ENCODE results near the gene HPS4. TPM values are rescaled to one million over a fixed set of nuclear protein-coding genes. Genes with fewer than 3 reads are reported as not detected.
A peak's percentile ranks its signal among the peaks of the same experiment; 100 is the strongest.

HPS4 gene
- total RNA-seq, 4 donors from 2014 or later: 22.8 to 74.3 (median 47.0) TPM

DNA sequence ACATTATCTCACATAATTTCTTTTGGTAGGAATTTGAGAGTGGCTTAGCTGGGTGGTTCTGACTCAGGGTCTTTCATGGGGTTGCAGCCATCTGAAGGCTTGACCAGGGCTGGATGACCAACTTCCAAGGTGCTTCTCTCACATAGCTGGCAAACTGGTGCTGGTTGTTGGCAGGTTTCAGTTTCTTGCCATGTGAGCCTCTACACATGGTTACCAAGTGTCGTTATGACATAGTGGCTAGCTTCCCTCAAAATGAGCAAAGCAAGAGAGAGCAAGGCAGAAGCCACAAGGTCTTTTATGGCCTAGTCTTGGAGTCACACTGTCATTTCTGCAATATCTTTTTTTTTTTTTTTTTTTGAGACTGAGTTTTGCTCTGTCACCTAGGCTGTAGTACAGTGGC lies 32.9 kb upstream of the HPS4 start:
- peaks cover 0 to 11% (median 0%) of the 10 kb centered on the region in 4 donors for H3K4me1 ChIP-seq
- no peak overlapping the region for H3K4me3 ChIP-seq
- H3K27ac ChIP-seq: no peak overlapping the region
- TF ChIP-seq, protein P1, sequence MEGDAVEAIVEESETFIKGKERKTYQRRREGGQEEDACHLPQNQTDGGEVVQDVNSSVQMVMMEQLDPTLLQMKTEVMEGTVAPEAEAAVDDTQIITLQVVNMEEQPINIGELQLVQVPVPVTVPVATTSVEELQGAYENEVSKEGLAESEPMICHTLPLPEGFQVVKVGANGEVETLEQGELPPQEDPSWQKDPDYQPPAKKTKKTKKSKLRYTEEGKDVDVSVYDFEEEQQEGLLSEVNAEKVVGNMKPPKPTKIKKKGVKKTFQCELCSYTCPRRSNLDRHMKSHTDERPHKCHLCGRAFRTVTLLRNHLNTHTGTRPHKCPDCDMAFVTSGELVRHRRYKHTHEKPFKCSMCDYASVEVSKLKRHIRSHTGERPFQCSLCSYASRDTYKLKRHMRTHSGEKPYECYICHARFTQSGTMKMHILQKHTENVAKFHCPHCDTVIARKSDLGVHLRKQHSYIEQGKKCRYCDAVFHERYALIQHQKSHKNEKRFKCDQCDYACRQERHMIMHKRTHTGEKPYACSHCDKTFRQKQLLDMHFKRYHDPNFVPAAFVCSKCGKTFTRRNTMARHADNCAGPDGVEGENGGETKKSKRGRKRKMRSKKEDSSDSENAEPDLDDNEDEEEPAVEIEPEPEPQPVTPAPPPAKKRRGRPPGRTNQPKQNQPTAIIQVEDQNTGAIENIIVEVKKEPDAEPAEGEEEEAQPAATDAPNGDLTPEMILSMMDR (IDR thresholded peaks at IDR 0.05): no peak
- no peak for TF ChIP-seq POLR2A (IDR thresholded peaks at IDR 0.05)
- DNase-seq: no peak
- H3K9me3 ChIP-seq: no peaks in the 10 kb centered on the region
- H3K27me3 ChIP-seq: no peaks in the 10 kb centered on the region
- no peaks in the 10 kb centered on the region for H3K36me3 ChIP-seq

DNA sequence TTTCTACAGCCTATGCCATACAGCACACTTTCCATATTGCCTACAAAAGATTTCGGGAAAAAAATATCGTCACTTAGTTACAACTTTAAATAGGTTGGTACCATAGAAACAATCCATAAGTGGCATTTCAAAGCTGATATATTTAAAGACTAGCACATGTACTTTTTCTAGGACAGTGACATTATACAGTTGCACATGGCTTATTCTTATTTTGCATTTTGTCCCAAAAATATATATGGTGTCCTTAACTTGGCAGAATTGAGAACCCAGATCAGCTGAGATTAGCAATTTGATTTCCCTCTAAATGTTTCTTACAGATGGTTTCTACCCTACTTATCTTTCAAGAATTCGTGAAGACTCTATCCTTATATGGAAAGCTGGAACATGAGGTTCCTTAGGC lies 32.3 kb upstream of the HPS4 start:
- no peak overlapping the region for H3K27ac ChIP-seq
- no peak overlapping the region for H3K4me3 ChIP-seq
- DNase-seq: no peak
- no peak for TF ChIP-seq POLR2A (IDR thresholded peaks at IDR 0.05)
- TF ChIP-seq, protein P1 (IDR thresholded peaks at IDR 0.05): no peak
- H3K36me3 ChIP-seq: no peaks in the 10 kb centered on the region
- H3K9me3 ChIP-seq: no peaks in the 10 kb centered on the region
- H3K27me3 ChIP-seq: no peaks in the 10 kb centered on the region
- peaks cover 0 to 14% (median 0%) of the 10 kb centered on the region in 4 donors for H3K4me1 ChIP-seq

DNA sequence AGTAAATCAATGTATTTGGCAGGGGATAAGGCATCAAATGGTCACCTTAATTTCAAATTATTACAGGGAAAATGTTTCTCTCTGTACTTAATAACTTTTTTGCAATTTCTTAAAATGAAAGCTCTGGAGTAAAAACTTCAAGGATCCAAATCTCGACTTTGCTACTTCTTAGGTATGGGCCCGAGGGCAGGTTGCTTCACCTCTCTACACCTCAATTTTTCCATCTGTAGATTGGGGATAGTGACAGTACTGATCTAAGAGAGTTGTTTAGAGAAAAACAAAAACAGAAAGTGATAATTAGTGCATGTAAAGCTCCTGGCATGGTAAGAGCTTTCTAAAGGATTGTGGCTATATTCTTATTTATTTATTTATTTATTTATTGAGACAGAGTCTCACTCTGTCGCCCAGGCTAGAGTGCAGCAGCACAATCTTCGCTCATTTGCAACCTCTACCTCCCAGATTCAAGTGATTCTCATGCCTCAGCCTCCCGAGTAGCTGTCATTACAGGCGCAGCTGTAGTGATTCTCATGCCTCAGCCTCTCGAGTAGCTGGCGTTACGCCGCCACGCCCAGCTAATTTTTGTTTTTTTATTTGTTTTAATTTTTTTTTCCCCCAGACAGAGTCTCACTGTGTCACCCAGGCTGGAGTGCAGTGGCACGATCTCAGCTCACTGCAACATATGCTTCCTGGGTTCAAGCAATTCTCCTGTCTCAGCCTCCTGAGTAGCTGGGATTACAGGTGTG lies 31.0 kb upstream of the HPS4 start:
- no peaks in the 10 kb centered on the region for H3K9me3 ChIP-seq
- H3K4me3 ChIP-seq: no peak overlapping the region
- peaks cover 0 to 7% (median 0%) of the 10 kb centered on the region in 3 donors for H3K36me3 ChIP-seq
- H3K4me1 ChIP-seq: peaks cover 0 to 14% (median 2%) of the 10 kb centered on the region in 4 donors
- no peak for DNase-seq
- TF ChIP-seq, protein P1 (IDR thresholded peaks at IDR 0.05): no peak
- no peak for TF ChIP-seq POLR2A (IDR thresholded peaks at IDR 0.05)
- H3K27me3 ChIP-seq: no peaks in the 10 kb centered on the region
- H3K27ac ChIP-seq: no peak overlapping the region

DNA sequence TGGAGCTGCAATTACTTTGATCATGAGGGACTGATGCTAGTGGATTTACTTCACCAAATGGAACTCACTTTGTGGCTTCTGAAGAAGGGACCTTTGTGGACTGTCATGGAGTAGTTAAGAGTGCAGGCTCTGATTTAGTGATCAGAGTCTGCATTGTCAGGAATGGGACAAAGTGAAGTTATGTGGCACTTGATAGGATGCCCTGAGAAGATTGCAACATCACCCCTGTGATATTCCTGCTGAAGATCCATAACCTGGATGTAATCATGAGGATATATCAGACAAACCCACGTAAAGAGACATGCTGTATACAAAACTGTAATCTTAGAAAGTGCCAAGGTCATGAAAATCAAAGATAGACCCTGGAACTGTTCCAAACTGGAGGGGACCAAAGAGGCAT lies 30.3 kb upstream of the HPS4 start:
- DNase-seq: no peak
- Histone ChIP-seq H3K36me3 (peaks cover 0 to 15% (median 0%) of the 10 kb centered on the region in 3 donors), H3K27me3 (no peaks in the 10 kb centered on the region), H3K4me3 (no peak overlapping the region), H3K27ac (no peak overlapping the region), H3K4me1 (peaks cover 0 to 14% (median 2%) of the 10 kb centered on the region in 4 donors), H3K9me3 (no peaks in the 10 kb centered on the region)
- TF ChIP-seq POLR2A (IDR thresholded peaks at IDR 0.05): no peak
- TF ChIP-seq, protein P1 (IDR thresholded peaks at IDR 0.05): no peak

DNA sequence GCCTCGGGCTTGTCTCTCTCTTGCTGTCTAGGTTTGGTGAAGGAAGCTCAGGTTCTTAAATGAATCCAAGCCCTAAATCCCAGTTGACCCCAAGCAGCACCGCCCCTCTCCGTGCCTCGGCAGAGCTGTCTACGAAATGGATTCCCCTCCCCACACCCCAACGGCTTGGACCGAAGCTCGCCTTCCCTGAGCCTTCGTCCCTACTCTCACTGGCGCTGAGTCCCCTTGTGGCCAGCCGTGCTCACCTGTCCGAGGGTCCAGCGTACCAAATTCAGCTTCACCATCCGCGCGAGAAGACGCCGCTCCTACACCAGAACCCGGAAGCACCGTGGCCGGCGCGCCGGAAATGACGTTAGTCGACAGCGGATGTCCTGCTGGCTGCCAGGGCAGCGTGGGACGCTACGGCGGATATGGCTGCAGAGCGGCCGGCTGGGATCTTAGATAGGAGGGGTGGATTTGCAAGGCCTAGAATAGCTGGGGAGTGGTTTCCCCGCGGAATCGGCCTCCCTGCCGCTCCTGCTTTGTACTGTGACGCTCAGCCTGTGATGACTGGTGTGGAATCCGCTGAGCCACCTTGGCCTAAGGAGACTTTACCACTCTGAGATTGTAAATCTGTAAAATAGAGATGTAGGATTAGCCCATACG lies 28.7 kb upstream of the HPS4 start, which contains the start of gene TFIP11:
TFIP11 (minus strand) TSS at position 325 of the 645 bp plus-strand sequence. CDS start 2,201 bp downstream, outside the sequence.
- Histone ChIP-seq H3K4me1 (peaks cover 0 to 14% (median 2%) of the 10 kb centered on the region in 4 donors), H3K4me3 (peak within 1 kb of the TSS; percentile 57 to 83 (median 76)), H3K27ac (peak within 1 kb of the TSS; percentile 69 to 88 (median 72)), H3K27me3 (no peaks in the 10 kb centered on the region), H3K9me3 (no peaks in the 10 kb centered on the region), H3K36me3 (peaks cover 0 to 30% (median 0%) of the 10 kb centered on the region in 3 donors)
- TF ChIP-seq POLR2A (IDR thresholded peaks at IDR 0.05): peak; percentile 55 to 67
- TF ChIP-seq, protein P1 (IDR thresholded peaks at IDR 0.05): no peak
- peak; percentile 94 to 98 (median 96) for DNase-seq

Measured in Peyer's patch (tissue), 4 donors.